Activated CD4-positive, alpha-beta T cell treated with anti-CD3 and anti-CD28 coated beads, Interleukin-2, amount 10 ng/mL, durations not matched to agents 7 days and 5 days (primary cell): ENCODE measurements around the gene NTM. TPM values are rescaled to one million over a fixed set of nuclear protein-coding genes. Genes with fewer than 3 reads are reported as not detected.

Experiments
- CTCF ChIA-PET: fragments of 350-600 bp; sonication (Branson Sonifier 250); formaldehyde crosslinking; loops from one replicate; lab custom pipeline; 2021; ENCODE audit warnings: antibody characterized with exemption; lab: Charles Lee
- POLR2A ChIA-PET: fragments of 350-600 bp; sonication (Branson Sonifier 250); formaldehyde crosslinking; loops from one replicate; lab custom pipeline; 2021; ENCODE audit warnings: antibody characterized with exemption; lab: Charles Lee
- DNase-seq: peaks from one replicate; pipeline ENCODE4 v3.0.0-alpha.2; 2020
- H3K27ac Mint-ChIP-seq: one replicate; pipeline ENCODE4 v1.8.0; 2021; ENCODE audit warnings: mild to moderate bottlenecking, moderate library complexity, mixed read lengths
- H3K27me3 Mint-ChIP-seq: one replicate; pipeline ENCODE4 v1.8.0; 2021; ENCODE audit warnings: mixed read lengths
- H3K36me3 Mint-ChIP-seq: one replicate; pipeline ENCODE4 v1.8.0; 2021; ENCODE audit warnings: low read depth, mixed read lengths
- H3K4me1 Mint-ChIP-seq: one replicate; pipeline ENCODE4 v1.8.0; 2021; ENCODE audit warnings: mixed read lengths
- H3K4me3 Mint-ChIP-seq: one replicate; pipeline ENCODE4 v1.8.0; 2021; ENCODE audit warnings: mild to moderate bottlenecking, moderate library complexity, mixed read lengths
- H3K9me3 Mint-ChIP-seq: one replicate; pipeline ENCODE4 v1.8.0; 2021; ENCODE audit warnings: mixed read lengths
- total RNA-seq, 2 experiments: library from RNA; stranded (reverse); gene quantifications; one replicate each; pipeline ENCODE4 v1.2.3, GENCODE V29; 2021

Gene NTM
- total RNA-seq, 2 experiments from 2014 or later, result not detected

DNA sequence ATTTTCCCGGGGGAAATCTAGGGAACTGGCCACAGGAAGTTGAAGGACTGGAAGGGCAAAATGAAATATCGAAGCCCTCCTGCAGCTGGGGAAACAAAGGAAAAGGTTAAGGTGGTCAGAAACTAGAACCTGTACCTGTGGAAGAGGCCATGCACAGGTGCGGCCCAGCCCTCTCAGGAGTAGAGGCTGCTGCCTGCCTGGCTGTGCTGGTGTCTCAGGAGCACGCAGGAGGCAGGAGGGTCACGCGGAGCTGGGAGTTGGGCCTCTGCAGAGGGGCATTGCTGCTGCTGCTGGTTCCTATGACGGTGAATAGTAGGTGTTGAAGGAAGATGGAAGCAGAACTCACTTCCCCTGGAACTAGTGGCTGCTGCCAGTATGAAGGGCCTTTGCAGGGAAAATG, 425.7 kb downstream of the NTM start:
- no peak for DNase-seq
- H3K9me3 Mint-ChIP-seq, result no peaks in the 10 kb centered on the region
- no peaks in the 10 kb centered on the region for H3K36me3 Mint-ChIP-seq
- H3K4me1 Mint-ChIP-seq, result no peaks in the 10 kb centered on the region
- no peak overlapping the region for H3K4me3 Mint-ChIP-seq
- ChIA-PET CTCF (no interaction called here), POLR2A (interaction anchor here (0.7 kb wide), 1 partner anchor 33 kb away, joined by 3 read pairs; no protein-coding TSS in a partner anchor)
- no peak overlapping the region for H3K27ac Mint-ChIP-seq
- no peaks in the 10 kb centered on the region for H3K27me3 Mint-ChIP-seq

GRCh38 chr11:131796541-131796940, 426.1 kb downstream of the NTM start:
- H3K27ac Mint-ChIP-seq, result no peak overlapping the region
- POLR2A ChIA-PET, result no interaction called here
- CTCF ChIA-PET, result no interaction called here

DNA sequence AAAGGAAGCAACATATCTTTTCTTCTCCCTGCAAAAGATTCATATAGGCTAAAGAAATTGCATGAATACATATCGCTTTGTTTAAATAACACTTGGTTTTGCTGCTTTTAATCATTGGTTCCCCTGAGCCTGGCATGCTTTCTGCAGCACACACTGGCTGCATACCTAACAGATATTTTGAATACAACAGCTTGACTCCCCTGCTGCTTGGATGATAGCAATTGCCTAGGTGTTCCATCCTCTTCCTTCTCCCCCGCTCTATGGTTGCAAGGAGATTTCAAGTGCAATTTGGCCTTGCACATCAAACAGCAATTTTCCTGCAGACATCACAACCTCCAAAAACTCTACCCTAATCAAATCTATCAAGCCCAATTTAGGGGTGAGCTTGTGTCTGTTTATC, 430.0 kb downstream of the NTM start:
- CTCF ChIA-PET, result no interaction called here
- POLR2A ChIA-PET, result no interaction called here
- H3K27ac Mint-ChIP-seq, result no peak overlapping the region

More at GRCh38 chr11:131796541-131796940, 426.1 kb downstream of the NTM start:
- no peak overlapping the region for H3K4me3 Mint-ChIP-seq
- no peaks in the 10 kb centered on the region for H3K4me1 Mint-ChIP-seq
- no peaks in the 10 kb centered on the region for H3K27me3 Mint-ChIP-seq
- DNase-seq, result no peak
- H3K9me3 Mint-ChIP-seq, result no peaks in the 10 kb centered on the region
- H3K36me3 Mint-ChIP-seq, result no peaks in the 10 kb centered on the region

GRCh38 chr11:131802440-131803115, 432.2 kb downstream of the NTM start:
- CTCF ChIA-PET, result no interaction called here
- Mint-ChIP-seq H3K27me3 (no peaks in the 10 kb centered on the region), H3K9me3 (no peaks in the 10 kb centered on the region), H3K4me3 (no peak overlapping the region), H3K36me3 (no peaks in the 10 kb centered on the region), H3K27ac (no peak overlapping the region), H3K4me1 (no peaks in the 10 kb centered on the region)
- POLR2A ChIA-PET, result no interaction called here
- no peak for DNase-seq

More for the DNA sequence above, 430.0 kb downstream of the NTM start:
- no peaks in the 10 kb centered on the region for H3K27me3 Mint-ChIP-seq
- DNase-seq, result no peak
- no peaks in the 10 kb centered on the region for H3K36me3 Mint-ChIP-seq
- H3K9me3 Mint-ChIP-seq, result no peaks in the 10 kb centered on the region
- H3K4me3 Mint-ChIP-seq, result no peak overlapping the region
- H3K4me1 Mint-ChIP-seq, result no peaks in the 10 kb centered on the region

DNA sequence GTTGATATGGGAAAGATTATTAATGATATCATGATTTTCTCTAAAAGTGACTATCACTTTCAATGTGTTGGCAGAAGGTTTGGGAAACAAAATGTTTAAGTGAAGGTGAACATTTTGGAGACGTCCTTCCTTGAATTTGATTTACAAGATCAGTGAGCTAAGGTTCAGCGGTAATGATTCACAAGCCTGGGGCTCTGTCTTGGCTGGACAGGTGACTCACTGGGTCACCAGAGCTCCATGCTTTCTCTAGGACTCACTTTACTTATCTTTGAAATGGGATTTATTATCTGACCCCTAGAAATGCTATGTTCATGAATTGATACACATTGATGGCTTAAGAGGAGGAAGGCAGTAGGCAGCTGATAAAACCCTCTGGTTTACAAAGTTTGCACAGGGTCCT, 437.5 kb downstream of the NTM start:
- Mint-ChIP-seq H3K36me3 (no peaks in the 10 kb centered on the region), H3K4me1 (no peaks in the 10 kb centered on the region), H3K27me3 (no peaks in the 10 kb centered on the region), H3K9me3 (no peaks in the 10 kb centered on the region), H3K27ac (no peak overlapping the region), H3K4me3 (no peak overlapping the region)
- ChIA-PET POLR2A (no interaction called here), CTCF (no interaction called here)
- DNase-seq, result no peak

DNA sequence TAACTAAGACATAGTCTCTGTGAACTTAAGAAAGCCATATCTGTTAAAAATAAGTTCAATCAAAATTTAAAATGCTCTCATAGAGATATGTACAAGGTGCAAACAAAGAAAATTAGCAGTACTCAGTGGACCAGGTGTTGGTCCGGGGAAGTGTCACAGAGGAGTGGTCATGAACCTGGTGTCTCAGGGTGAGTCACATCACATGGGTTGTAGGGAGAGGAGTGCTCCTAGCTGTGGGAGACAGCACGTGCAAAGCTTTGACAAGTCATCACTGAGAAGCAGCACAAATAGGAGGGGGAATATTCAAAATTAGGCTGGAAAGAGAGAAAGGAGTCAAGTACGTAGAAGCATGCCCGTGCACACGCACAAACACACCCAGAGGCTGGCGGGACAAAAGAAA, 438.1 kb downstream of the NTM start:
- Mint-ChIP-seq H3K4me3 (no peak overlapping the region), H3K4me1 (no peaks in the 10 kb centered on the region), H3K36me3 (no peaks in the 10 kb centered on the region), H3K27me3 (no peaks in the 10 kb centered on the region), H3K9me3 (no peaks in the 10 kb centered on the region), H3K27ac (no peak overlapping the region)
- DNase-seq, result no peak
- ChIA-PET POLR2A (no interaction called here), CTCF (no interaction called here)

DNA sequence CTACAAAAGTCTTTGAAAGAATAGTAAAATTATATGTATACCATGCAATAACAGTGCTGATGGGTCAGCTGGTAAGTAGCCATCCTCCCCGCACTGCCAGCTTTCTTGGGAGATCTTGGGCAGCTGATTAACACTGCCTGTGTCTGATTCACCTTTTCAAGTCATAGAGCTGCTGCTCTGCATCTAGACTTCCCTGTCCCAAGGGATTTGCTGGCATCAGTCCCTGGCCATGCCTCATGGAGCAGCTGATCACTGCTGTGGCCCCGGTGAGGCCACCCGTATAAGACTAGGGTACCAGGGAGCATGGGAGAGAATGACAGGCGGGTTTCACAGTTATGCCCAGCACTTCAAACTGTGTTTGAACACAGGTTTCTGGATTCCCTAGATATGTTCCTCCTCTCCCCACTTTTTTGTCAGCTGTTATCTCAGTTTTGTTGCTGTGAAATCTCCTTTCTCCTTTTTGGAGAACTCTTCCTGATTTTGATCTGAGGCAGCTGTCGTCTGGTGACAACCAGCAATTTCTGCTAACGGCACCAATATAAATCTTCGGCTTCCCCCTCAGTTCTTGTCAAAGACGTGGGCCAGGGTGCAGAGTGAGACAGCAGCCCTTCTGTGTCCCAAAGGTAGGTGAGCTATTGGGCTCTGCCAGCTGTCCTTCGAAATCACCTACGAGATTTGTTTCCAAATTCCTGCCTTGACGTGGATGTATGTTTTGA, 438.9 kb downstream of the NTM start:
- ChIA-PET POLR2A (no interaction called here), CTCF (no interaction called here)
- H3K9me3 Mint-ChIP-seq, result no peaks in the 10 kb centered on the region
- DNase-seq, result no peak
- no peak overlapping the region for H3K4me3 Mint-ChIP-seq
- no peaks in the 10 kb centered on the region for H3K36me3 Mint-ChIP-seq
- H3K27me3 Mint-ChIP-seq, result no peaks in the 10 kb centered on the region
- no peak overlapping the region for H3K27ac Mint-ChIP-seq
- no peaks in the 10 kb centered on the region for H3K4me1 Mint-ChIP-seq

- no peak overlapping the region for H3K4me3 Mint-ChIP-seq
These were observed 440.1 kb downstream of the NTM start for GRCh38 chr11:131810541-131810940.

DNA sequence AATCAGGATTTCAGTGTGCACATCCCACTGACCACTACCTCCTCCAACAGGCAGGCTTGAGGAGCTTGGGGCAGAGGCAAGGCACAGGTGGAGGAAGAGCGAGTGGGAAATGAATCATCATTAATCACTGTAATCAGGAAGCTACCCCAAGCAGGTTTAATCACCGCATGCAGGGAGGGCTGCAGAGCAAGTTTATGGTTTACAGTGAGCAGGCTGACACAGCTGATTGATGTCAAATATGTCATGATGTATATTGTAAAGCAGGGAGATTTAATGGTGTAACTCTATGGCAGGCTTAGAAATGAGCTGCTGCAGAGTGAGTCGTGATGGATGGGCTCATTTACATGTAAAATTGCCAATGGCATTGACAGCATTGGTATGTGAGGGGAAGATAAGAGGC, 441.0 kb downstream of the NTM start:
- H3K9me3 Mint-ChIP-seq, result no peaks in the 10 kb centered on the region
- H3K36me3 Mint-ChIP-seq, result no peaks in the 10 kb centered on the region
- CTCF ChIA-PET, result no interaction called here
- no peaks in the 10 kb centered on the region for H3K27me3 Mint-ChIP-seq
- no peak for DNase-seq
- POLR2A ChIA-PET, result no interaction called here
- no peak overlapping the region for H3K4me3 Mint-ChIP-seq
- H3K27ac Mint-ChIP-seq, result no peak overlapping the region
- H3K4me1 Mint-ChIP-seq, result no peaks in the 10 kb centered on the region

More at GRCh38 chr11:131810541-131810940, 440.1 kb downstream of the NTM start:
- H3K4me1 Mint-ChIP-seq, result no peaks in the 10 kb centered on the region
- no peaks in the 10 kb centered on the region for H3K36me3 Mint-ChIP-seq
- CTCF ChIA-PET, result no interaction called here
- H3K27ac Mint-ChIP-seq, result no peak overlapping the region
- POLR2A ChIA-PET, result no interaction called here
- DNase-seq, result no peak
- no peaks in the 10 kb centered on the region for H3K27me3 Mint-ChIP-seq
- no peaks in the 10 kb centered on the region for H3K9me3 Mint-ChIP-seq

DNA sequence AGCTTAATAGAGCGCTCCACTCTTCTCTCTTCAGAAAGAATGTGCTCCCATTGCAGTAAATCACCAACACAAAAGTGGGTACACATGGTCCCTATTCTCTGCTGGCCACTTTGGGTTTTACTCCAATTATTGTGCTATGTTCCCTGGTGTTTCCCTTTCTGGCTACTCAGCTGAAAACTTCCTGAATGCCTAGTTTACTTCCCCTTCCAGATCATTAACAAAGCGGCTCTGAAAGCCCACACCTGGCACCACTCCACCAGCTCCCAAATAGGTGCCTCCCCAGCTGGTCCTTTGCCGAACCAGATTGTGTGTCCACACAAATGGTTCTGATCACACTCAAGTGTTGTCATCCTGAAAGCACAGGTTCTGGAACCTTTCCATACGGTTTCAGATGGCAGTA, 443.7 kb downstream of the NTM start:
- Mint-ChIP-seq H3K27ac (no peak overlapping the region), H3K36me3 (no peaks in the 10 kb centered on the region), H3K27me3 (no peaks in the 10 kb centered on the region), H3K4me1 (no peaks in the 10 kb centered on the region), H3K4me3 (no peak overlapping the region), H3K9me3 (no peaks in the 10 kb centered on the region)
- DNase-seq, result no peak
- ChIA-PET POLR2A (no interaction called here), CTCF (no interaction called here)

DNA sequence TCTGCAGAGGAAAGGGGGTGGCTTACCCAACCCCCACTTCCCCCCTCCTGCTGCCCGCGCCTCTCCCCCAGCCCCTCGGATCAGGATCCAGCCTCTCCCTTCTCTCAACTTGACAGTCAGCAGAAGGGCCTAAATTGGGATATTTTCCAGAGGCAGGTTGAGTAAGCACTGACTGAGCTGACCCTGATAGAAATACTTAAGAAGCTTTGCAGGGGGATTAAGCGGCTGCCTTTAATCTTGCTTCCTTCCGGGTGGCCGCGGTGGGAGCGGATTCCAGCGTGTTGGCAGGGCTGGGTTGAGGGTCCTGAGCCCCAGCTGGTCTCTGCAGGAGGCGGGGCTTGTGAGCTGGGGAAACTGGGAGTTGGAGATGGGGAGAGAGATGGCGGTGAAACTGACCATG, 445.2 kb downstream of the NTM start:
- H3K4me3 Mint-ChIP-seq, result no peak overlapping the region
- no peaks in the 10 kb centered on the region for H3K9me3 Mint-ChIP-seq
- no peaks in the 10 kb centered on the region for H3K27me3 Mint-ChIP-seq
- ChIA-PET CTCF (no interaction called here), POLR2A (no interaction called here)
- H3K27ac Mint-ChIP-seq, result no peak overlapping the region
- DNase-seq, result no peak
- H3K36me3 Mint-ChIP-seq, result no peaks in the 10 kb centered on the region
- H3K4me1 Mint-ChIP-seq, result no peaks in the 10 kb centered on the region

GRCh38 chr11:131816051-131816450, 445.6 kb downstream of the NTM start:
- no peaks in the 10 kb centered on the region for H3K36me3 Mint-ChIP-seq
- POLR2A ChIA-PET, result no interaction called here

DNA sequence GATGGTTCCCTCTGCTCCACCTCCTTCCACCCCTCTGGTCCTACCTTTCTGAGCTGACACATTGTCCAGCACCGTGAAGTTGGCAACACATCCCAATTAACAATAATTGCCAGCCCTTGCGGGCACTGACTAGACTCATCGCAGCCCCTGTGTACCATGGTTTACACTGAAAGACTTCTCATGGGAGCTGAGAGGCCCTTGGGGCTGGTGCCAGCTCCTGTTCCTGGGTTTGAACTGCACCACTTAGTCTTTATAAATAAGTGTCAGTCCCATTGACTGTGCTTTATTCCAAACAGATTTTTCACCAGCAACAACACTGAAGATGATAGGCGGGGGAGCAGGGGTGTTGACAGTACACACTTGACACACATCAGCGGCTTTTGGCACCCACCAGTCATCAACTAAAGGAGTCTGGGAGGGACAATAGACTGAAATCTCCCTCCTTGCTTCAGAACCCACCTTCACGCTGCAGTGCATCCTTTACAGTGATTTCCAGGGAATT, 447.3 kb downstream of the NTM start:
- H3K4me3 Mint-ChIP-seq, result no peak overlapping the region
- POLR2A ChIA-PET, result no interaction called here
- CTCF ChIA-PET, result no interaction called here
- H3K27me3 Mint-ChIP-seq, result no peaks in the 10 kb centered on the region
- DNase-seq, result no peak
- no peak overlapping the region for H3K27ac Mint-ChIP-seq
- no peaks in the 10 kb centered on the region for H3K9me3 Mint-ChIP-seq
- no peaks in the 10 kb centered on the region for H3K4me1 Mint-ChIP-seq
- no peaks in the 10 kb centered on the region for H3K36me3 Mint-ChIP-seq

More at GRCh38 chr11:131816051-131816450, 445.6 kb downstream of the NTM start:
- Mint-ChIP-seq H3K27me3 (no peaks in the 10 kb centered on the region), H3K4me1 (no peaks in the 10 kb centered on the region), H3K4me3 (no peak overlapping the region), H3K27ac (no peak overlapping the region), H3K9me3 (no peaks in the 10 kb centered on the region)
- CTCF ChIA-PET, result no interaction called here
- no peak for DNase-seq
